Measurements from ENCODE around the gene TDRD7.

DNA sequence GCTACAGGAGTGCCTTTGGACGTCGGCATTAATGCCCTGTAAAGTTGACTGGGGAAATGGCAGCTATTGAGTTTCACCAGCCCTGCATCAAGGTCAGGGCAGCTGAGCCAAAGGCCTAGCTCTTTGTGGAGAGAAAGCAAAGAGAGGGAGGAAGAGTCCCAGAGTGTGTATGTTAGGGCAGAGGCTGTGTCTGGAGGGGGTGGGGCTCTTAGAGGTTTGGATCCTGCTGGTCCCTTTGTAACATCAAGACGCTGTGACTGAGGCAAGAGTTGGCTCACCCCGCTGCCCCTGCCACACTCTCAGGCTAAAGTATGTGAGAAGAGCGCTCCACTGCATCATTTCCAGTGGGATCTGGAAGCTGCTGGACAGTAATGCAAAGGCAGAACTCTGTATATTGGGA, 123.9 kb downstream of the TDRD7 start:
- TF ChIP-seq EGR1 (IDR thresholded peaks at IDR 0.05) (no peak), EP300 (IDR thresholded peaks at IDR 0.05; ENCODE audit: borderline replicate concordance) (no peak), CREB1 (IDR thresholded peaks at IDR 0.05; ENCODE audit: low read depth) (no peak), RAD21 (IDR thresholded peaks at IDR 0.05; ENCODE audit: low read depth) (no peak), TAF1 (IDR thresholded peaks at IDR 0.05; ENCODE audit: low read depth) (no peak)

All from Ishikawa (cell line).